ENCODE results near the gene PAQR5.
"Not testable (repeated sequence)": the region's sequence is repeated elsewhere in the genome, so short reads cannot be mapped to it uniquely, and the experiment has no call there.

The PAQR5 gene

DNA sequence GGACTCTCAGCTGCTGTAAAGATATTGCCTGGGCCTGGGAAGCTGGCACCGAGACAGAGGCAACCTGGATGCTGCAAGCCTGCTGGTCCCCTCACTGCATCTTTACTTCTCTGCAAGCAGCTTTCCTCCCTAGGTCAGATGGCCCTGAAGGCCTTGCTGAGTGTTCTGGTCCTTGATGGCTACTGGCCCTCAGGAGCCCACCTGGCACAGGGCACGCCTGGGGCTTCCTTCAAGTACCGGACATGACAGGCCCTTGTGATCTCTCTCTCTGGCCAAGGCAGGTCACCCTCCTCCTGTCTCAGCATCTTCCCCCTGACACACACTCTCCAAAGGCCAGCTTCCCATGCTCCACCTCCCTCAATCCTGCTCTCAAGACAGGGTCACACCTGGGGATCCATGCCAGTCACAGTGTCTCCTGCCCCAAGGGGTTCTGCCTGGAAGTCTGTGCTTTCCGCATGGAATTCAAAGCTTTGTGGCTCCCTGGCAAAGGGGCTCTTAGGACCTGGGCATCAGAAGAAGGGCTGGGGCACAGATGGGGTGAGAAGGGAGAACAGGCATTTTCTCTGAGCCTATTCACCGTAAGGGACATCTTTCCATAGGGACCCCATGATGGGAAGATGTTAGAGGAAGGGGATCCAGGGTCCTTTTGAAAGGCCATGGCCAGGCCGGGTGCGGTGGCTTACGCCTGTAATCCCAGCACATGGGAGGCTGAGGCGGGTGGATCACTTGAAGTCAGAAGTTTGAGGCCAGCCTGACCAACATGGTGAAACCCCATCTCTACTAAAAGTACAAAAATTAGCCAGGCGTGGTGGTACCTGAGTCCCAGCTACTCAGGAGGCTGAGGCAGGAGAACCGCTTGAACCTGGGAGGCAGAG is 4.7 kb upstream of the PAQR5 start:
- no peak for DNase-seq (ENCODE audit: low read depth)

DNA sequence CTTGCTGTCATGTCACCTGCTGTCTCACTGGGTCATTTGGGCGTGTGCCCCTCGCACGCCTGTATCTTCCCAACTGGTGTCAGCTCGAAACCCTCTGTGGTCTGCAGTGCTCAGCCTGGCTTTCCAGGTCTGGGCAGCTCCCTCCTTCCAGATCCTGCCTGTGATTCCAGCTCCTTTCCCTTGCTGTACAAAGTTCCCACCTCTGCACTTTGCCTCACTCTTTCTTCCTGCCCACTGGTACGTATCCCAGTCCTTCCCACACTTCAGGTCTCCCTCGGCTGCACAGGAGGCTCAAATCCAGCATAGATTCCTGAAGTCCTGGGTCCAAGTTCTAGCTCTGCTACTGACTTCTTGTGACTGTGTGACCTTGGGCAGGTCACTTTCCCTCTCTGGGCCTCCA is 2.1 kb upstream of the PAQR5 start:
- DNase-seq (ENCODE audit: low read depth): no peak

DNA sequence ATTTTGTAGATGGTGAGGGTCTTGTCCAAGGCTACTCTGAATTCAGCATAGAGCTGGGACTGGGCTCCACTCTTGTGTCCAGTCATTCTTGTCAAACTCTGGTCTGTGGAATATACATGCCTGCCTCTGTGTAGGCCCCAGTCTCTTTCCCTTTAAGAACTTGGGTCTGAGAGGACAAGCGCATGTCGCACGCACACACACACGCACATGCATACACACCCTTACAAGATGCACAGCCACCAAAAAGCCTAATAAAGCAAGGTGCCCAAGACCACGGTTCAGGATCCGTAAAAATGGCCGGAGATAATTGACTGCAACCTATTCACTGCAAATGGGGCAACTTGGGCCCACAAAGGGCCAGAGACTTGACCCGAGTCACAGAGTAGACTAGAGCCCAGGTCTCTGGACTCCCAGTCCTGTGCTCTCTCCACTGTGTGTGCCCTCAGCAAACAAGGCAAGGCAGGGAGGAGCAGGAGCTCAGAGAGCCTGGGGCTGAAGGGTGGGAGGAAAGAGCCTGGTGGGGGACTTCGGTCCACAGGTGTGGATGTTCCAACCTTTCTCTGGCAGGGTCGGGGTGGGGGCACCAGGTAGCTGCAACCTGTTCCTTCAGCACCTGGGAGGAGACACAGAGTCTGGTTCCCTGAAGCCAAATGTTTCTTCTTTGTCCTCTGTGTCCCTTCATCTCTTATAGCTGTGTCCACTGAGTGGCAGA is 914 bp upstream of the PAQR5 start:
- no peak for DNase-seq (ENCODE audit: low read depth)

DNA sequence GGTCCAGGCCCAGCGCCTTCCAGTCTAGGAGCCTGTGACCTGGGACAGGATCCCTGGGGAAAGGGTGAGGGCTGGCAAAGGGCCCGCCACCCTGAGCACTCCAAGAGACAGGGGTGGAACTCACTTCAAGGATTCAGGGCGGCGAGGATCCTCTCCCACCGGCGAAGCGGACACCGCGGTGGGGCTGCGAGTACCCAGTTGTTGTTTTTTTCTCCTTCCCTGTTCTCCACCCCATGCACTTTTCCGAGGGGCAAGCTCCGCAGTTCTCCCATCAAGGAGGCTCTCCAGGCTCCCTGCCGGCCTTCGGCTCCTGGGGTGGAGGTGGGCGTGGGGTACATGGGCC is 387 bp upstream of the PAQR5 start:
- DNase-seq (ENCODE audit: low read depth): no peak

DNA sequence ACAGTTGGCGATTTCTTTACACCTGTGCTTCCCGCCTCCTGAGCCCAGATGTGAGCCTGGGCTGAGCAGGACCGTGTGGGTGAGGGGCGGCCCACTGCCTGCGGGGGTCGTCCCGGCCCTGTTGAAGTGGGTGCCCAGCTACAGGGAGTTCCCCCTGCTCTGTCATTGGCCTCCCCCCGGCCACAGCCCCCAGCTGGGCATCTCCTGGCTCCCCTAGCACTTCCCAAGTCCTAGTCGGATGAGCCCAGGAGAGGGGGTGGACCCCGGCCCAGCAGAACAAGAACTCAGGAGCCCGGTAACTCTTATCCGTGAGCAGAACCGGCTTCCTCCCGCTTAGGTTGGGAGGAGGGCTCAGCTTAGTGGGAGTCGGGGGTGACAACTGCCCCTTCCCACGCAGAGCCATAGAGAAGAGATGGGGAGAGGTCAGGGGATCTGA is 757 bp downstream of the PAQR5 start:
- no peak for DNase-seq (ENCODE audit: low read depth)

DNA sequence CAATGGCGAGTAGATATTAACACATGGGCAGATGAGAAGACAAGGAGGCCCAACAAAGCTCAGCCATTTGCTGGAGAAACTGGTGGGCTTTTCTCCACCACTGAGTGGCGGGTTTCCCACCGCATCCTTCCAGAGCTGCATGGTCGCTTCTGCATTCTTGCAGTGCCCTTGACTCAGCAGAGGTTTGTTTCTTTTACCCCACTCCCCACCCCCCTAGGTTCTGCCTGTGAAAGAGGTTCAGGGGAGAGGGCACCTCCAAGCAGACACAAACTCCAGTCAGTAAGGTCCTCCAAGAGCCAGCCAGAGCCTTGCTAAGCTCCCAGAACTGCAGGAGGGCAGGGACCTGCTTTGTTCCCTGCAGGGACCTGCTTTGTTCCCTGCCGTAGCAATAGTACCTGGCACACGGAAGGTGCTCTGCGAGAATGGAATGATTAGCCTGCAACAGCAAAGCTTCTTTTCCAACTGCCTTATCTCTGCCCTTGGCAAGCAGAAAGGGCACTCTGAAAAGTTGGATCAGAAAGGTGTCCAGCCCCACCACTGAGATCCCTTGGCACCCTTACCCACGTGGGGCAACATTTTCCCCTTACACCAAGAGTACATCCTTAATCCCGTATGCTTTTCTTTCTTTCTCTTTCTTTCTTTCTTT is 1.4 kb downstream of the PAQR5 start:
- no peak for DNase-seq (ENCODE audit: low read depth)

DNA sequence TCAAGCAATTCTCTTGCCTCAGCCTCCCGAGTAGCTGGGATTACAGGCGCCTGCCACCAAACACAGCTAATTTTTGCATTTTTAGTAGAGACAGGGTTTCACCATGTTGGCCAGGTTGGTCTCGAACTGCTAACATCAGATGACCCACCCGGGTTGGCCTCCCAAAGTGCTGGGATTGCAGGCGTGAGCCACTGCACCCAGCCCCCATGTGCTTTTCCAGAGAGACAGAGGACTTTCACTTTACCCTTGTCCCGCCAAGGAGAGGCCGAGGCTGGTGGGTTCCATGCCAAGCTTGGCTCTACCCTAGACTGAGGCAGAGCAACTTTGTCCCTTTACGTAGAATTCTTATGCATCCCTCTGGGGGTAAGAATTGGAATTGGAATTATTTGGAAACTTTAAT is 2.4 kb downstream of the PAQR5 start:
- DNase-seq (ENCODE audit: low read depth): not testable (repeated sequence)

DNA sequence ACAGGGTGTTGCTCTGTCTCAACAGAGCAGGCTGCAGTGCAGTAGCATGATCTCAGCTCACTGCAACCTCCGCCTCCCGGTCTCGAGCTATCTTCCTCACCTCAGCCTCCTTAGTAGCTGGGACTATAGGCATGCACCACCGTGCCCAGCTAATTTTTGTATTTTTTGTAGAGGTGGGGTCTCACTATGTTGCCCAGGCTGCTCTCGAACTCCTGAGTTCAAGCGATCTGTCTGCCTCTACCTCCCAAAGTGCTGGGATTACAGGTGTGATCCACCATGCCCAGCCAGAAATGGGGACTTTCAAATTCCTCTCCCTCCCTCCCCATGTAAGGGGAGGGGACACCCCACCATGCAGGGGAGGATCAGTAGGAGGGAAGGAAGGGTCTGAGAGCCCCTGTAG is 3.4 kb downstream of the PAQR5 start:
- DNase-seq (ENCODE audit: low read depth): not testable (repeated sequence)

DNA sequence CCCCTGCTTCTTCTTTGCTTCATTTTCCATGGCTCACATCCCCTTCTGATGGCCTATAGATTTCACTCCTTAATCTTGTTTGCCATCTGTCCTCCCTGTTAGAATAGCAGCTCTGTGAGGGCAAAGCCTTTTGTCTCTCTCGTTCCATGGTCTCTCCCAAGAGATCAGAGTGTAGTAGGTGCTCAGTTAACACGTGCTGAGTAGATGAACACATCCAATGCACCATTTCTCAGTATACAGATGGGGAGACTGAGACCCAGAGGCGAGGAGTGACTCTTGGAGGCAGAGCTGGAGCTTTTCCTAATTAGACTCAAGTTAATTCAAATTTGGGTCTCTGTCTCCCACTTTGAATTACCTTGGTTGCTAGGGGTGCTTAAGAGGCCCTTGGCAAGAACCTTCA is 4.2 kb downstream of the PAQR5 start:
- DNase-seq (ENCODE audit: low read depth): no peak

DNA sequence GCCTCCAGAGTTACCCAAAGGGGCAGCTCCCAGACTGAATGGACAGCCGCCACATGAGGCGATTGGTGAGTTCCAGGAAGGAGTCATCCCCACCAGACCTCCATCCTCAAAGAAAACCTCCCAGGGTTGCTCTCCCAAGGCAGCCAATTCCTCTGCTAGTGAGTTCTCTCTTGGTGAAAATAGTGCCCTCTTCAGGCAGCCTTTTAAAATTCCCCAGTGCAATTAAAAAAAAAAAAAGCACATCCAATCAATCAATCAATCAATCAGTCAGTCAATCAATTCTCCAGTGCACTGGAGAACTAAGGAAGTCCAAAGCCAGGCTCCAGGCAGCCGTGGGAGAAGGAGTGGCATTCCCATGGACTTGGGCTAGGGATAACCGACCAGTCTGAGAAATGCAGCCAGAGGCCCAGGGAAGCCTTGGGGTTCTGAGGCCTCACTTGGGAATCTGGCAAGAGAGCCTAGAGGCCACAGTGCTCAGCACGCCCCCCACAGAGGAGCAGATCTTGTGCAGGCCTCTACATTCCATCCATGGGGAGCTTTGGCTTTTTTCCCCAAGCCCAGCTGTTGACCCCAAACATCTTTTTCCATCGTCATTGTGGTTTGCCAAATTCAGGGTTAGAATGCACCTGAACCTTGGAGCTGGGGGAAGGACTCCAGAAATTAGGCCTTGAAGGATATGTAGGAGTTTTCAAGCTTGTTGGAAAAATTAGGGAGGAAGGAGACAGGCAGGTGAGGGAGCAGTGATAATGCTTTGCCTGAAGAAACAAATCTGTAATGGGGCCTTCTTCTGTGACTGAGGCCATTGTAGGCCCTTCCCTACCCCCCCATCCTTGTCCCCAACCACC is 4.8 kb downstream of the PAQR5 start:
- no peak for DNase-seq (ENCODE audit: low read depth)

DNA sequence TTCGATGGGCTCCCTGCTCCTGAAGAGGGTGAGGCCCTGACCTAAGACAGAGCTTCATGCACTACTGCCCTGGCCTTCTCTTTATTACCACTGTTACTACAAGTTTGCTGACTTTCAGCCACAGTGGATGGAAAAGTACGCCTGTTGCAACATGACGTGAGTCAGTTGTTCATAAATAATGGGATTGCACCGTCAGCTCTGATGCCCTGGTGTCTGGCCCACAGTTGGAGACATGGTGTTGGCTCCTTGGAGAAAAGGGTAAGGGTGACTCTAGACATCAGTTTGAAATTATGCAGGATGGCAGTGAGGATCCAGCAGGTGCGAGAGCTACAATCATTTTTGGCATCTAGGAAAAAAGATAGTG is 5.5 kb downstream of the PAQR5 start:
- DNase-seq (ENCODE audit: low read depth): no peak

DNA sequence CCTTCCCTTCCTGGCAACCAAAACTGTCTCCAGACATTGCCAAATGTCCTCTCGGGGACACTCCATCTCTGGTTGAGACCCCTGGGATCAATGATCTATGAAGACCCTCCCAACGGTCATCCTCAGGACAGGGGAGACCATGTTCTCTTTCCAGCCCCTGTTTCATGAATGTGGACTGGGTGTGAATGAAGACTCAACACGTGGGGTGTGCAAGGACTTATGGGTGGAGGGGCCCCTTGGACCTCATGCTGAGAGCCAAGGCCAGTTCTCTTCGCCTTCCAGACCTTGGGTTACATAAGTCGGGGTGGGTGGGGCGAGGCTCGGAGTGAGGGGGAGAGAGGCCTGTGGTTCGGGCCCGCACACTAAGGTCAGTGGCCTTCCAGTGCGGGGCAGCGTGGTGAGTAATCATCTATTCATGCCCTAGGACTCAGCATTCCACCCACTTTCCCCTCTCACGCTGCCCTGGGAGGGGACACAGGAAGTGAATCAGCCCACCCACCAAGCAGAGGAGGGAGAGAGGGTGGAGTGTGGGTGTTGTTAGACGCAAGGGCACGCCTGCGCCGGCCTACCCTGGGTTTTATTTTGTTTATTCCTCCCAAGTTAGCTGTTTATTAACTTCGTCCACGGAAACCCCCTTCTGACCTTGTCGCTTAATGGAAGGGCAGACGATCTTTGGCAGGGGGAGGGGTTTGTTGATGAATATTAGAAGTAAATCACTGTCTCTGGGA is 6.7 kb downstream of the PAQR5 start:
- no peak for DNase-seq (ENCODE audit: low read depth)

DNA sequence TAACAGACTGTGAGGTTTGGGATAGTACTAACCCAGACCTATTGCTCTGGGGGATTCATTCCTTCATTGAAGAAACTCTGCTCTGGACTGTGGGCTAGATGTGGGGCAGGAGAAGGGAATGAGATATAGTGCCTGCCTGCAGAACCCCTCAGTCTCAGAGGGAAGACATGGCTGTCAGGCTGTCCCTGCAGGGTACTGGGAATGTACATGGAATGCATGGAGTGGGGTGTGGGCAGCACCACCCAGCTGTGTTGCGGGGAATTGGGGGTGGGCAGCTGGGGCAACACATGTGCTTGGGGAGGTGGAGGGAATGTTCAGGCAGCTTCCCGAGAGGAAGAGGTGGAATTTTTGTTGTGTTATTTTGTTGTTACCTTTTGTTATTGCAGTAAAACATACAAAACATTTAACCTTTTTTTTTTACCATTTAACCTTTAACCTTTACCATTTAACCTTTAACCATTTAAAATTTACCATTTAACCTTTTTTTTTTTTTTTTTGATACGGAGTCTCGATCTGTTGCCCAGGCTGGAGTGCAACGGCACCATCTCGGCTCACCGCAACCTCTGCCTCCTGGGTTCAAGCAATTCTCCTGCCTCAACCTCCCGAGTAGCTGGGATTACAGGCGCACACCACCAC is 7.3 kb downstream of the PAQR5 start:
- DNase-seq (ENCODE audit: low read depth): no peak

DNA sequence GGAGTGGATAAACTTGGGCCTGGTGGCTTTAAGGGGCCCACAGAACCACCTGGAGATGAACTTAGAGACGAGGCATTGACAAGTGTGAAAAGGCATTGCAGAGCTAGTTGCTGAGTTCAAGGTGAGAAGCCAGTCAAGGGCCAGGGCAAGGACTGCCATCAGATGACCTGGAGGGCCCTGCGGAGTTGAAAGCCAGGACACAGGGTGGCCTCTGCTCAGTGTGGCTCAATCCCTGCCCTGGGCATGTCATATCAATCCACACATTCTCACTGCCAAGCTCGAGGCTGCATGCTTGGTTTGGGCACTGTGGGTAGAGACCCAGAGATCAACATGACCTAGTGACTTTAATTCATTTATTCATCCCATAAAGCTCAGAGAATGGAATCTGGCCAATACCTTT is 9.2 kb downstream of the PAQR5 start:
- DNase-seq (ENCODE audit: low read depth): no peak

DNA sequence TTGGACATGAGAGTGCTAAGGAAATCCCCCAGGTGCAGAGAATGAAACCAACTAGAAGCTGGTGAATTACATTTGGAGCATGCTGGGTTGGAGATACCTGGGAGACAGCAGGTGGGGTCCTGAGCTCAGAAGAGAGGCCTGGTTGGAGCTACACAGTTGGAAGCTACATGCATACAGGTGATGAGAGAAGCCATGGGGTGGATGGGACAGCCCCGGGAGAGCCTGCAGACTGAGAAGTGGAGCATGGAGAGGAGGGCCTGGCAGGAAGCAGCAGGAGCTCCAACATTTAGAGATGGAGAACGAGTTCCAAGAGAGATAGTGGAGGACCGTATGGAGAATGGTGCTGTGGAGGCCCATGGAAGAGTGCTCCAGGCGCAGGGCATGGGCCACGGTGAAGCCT is 10.2 kb downstream of the PAQR5 start:
- DNase-seq (ENCODE audit: low read depth): no peak

DNA sequence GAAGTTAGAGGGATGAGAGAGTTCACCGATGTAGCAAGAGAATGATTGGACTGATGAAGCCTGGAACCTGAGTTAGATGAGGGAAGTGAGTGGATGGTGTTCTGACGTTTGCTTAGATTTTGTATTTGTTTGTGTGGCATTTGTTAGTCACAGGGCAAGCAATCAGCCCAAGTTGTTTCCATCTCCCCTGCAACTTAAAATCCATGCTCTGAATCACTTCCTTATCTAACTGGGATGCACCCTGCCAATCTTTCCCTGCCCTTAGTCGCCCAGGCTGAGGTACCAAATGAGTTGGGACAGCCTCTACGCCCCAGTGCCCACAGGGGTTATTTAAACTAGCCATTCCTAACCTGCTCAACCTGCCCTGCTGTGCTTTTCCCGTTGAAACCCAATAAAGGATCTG is 12.6 kb downstream of the PAQR5 start:
- DNase-seq (ENCODE audit: low read depth): no peak

DNA sequence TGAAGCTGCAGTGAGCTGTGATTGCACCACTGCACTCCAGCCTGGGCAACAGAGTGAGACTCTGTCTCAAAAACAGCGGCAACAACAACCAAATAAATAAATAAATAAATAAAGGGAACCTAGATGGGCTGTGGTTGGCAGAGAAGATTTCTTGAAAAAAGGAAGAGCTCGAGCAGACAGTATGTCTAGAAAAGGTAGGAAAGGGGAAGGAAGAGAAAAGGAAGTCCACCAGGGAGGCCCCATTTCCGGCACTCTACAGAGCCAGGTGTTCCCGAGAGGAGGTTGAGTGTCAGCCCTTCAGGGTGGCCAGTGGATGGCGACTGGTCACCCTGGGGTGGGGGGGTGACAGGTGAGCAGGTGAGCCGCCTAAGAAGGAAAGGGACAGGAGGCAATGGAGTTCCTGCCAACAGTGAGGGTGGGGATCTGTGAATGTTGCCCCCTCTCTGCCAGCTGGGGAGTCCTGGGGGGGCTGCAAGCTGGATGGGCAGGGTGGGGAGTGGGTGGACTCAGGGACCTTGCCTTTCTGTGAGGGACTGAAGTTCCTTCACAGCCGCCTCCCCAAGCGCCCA is 14.8 kb downstream of the PAQR5 start:
- DNase-seq (ENCODE audit: low read depth): no peak

DNA sequence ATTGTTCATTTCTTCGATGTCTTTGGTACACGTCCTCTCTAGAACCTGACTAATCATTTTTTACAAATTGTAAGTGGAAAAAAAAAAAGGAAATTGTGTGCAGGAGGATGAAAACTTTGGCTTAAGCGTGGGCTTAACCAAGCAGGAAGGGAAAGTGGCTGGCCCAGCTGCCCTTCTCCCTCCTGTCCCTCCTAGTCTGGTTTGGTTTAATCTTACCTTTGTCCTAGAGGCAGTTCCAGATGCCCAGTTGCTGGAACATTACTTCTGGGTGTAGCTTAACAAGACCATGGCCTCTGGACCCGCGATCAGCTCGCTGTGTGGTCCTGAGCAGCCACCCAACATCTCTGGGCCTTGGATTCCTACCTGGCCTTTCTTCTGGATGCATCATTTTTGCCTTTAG is 15.4 kb downstream of the PAQR5 start:
- no peak for DNase-seq (ENCODE audit: low read depth)

DNA sequence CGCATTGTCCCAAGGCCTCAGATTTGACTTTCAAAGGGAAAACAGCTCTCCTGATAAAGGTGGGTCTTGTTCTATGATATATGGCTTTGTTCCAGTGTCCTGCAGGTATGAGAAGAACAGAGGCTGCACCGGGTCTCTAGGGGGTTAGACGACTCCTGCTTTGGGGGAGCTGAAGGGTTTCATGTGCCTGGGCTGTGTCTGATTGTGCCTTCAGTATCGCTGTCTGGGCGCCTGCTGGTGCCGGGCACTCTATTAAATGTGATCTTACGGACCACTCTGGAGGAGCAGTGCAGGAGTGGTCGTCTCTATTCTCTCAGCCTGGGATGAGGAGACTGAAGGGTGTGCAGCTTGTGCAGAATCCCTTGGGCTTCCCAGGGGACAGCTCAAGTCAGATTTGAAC is 16.0 kb downstream of the PAQR5 start:
- no peak for DNase-seq (ENCODE audit: low read depth)

DNA sequence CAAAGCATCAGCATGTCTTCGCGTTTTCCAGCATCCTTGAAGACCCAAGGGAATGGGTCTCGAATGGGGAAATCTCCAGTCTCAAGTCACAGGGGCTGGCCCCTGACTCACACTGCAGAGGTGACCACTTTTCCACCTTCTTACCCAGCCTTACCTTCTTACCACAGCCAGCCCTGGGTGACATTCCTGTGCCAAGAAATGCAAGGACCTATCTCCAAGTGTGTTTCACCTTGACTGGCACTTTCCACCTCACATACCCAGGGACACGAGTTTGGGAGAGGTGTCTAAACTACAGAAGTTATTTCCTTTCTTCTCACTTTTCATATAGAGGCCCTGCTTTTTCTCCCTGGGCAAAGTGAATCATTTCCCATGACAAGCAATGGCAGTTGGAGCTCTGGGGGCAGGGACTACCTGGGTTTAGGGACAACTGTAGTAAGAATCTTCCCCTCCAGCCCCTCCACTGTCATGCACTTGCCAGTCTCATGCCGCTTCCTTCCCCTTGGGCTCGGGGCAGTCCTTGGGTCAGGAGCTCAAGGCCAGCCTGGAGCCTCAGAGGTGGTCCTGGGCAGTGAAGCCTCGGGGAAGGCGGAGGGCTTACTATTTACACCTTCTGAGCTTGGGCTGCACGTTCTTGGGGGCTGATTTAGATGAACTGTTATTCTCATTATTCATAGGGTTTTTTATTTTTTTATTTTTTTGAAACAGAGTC is 16.8 kb downstream of the PAQR5 start:
- no peak for DNase-seq (ENCODE audit: low read depth)

All from stimulated activated CD8-positive, alpha-beta memory T cell treated with anti-CD3 and anti-CD28 coated beads, Interleukin-4, amount 100 ng/mL, for 24 hours (primary cell).